CD14-positive monocyte (primary cell): Measurements from ENCODE around the gene RTP5. TPM values are rescaled to one million over a fixed set of nuclear protein-coding genes. Genes with fewer than 3 reads are reported as not detected.

ENCODE experiments used
- DNase-seq, 3 donors: peaks; one replicate each; pipeline ENCODE4 v3.0.0-alpha.2; 2011 to 2022
- H2AFZ ChIP-seq: 2 replicates; pipeline ENCODE4 v1.6.0; 2012; ENCODE audit warnings: mild to moderate bottlenecking, low read depth, low read length, inconsistent platforms; ENCODE audit not compliant: insufficient read depth, poor library complexity, severe bottlenecking
- H3K27ac ChIP-seq, 2 donors: 1 replicate in 1 of 2; 2 replicates in 1 of 2; pipeline ENCODE4 v1.5.1; 2012 to 2013; ENCODE audit warnings: low read length in 2 of 2, control low read depth in 1 of 2, inconsistent platforms in 1 of 2, low read depth in 1 of 2, mild to moderate bottlenecking in 1 of 2
- H3K27me3 ChIP-seq, 2 donors: one replicate each; pipeline versions ENCODE4 v1.6.0 to v1.6.1; 2011 to 2013; ENCODE audit warnings: low read length in 2 of 2; ENCODE audit not compliant: control insufficient read depth in 2 of 2, insufficient read depth in 2 of 2
- H3K36me3 ChIP-seq, 2 donors: replicated peaks in 1 of 2; 1 replicate in 1 of 2; 2 replicates in 1 of 2; pipeline versions ENCODE4 v1.5.1 to v1.6.1; 2012 to 2013; ENCODE audit warnings: low read length in 2 of 2, control low read depth in 1 of 2, inconsistent platforms in 1 of 2, mild to moderate bottlenecking in 1 of 2; ENCODE audit not compliant: insufficient read depth in 2 of 2, control insufficient read depth in 1 of 2
- H3K4me1 ChIP-seq, 2 donors: 1 replicate in 1 of 2; 2 replicates in 1 of 2; pipeline versions ENCODE4 v1.5.1 to v1.6.1; 2012 to 2013; ENCODE audit warnings: low read length in 2 of 2, control low read depth in 1 of 2, inconsistent platforms in 1 of 2, mild to moderate bottlenecking in 1 of 2, moderate library complexity in 1 of 2; ENCODE audit not compliant: insufficient read depth in 2 of 2, control insufficient read depth in 1 of 2
- H3K4me2 ChIP-seq: replicated peaks from 2 replicates; pipeline ENCODE3; 2012; ENCODE audit warnings: low read length, moderate library complexity, mild to moderate bottlenecking; ENCODE audit not compliant: poor library complexity, severe bottlenecking; ENCODE audit errors: extremely low read depth
- H3K4me3 ChIP-seq, 3 experiments: fragments of 200-600 bp in 1 of 3; sonication (generic) in 1 of 3; replicated peaks in 1 of 3; 1 replicate in 2 of 3; 2 replicates in 1 of 3; pipeline ENCODE4 v1.5.1; 2011 to 2013; ENCODE audit warnings: low read length in 3 of 3, mild to moderate bottlenecking in 3 of 3, control low read depth in 2 of 3, low read depth in 2 of 3, inconsistent platforms in 1 of 3, moderate library complexity in 1 of 3
- H3K79me2 ChIP-seq: 2 replicates; pipeline ENCODE4 v1.6.0; 2012; ENCODE audit warnings: mild to moderate bottlenecking, control low read depth, inconsistent platforms, low read length, moderate library complexity; ENCODE audit not compliant: insufficient read depth
- H3K9ac ChIP-seq: 2 replicates; pipeline ENCODE4 v1.6.0; 2017; ENCODE audit warnings: low read length, mild to moderate bottlenecking; ENCODE audit not compliant: insufficient read depth, poor library complexity, severe bottlenecking
- H3K9me3 ChIP-seq, 2 donors: replicated peaks in 1 of 2; 1 replicate in 1 of 2; 2 replicates in 1 of 2; pipeline versions ENCODE4 v1.5.1 to v1.6.1; 2012 to 2013; ENCODE audit warnings: low read length in 2 of 2, control low read depth in 1 of 2; ENCODE audit not compliant: control insufficient read depth in 1 of 2, insufficient read depth in 1 of 2
- H4K20me1 ChIP-seq: 2 replicates; pipeline ENCODE4 v1.6.0; 2012; ENCODE audit warnings: mild to moderate bottlenecking, low read length, control low read depth, moderate library complexity; ENCODE audit not compliant: insufficient read depth
- H3K27ac Mint-ChIP-seq, 7 donors: one replicate each; pipeline ENCODE4 v1.8.0; 2020; ENCODE audit warnings: mild to moderate bottlenecking in 7 of 7, mixed read lengths in 7 of 7, moderate library complexity in 6 of 7, inconsistent platforms in 2 of 7
- H3K27me3 Mint-ChIP-seq, 3 donors: one replicate each; pipeline ENCODE4 v1.8.0; 2021 to 2022; ENCODE audit warnings: low read depth in 3 of 3, mild to moderate bottlenecking in 3 of 3, mixed read lengths in 3 of 3, moderate library complexity in 3 of 3, inconsistent platforms in 1 of 3
- H3K36me3 Mint-ChIP-seq, 2 donors: one replicate each; pipeline ENCODE4 v1.8.0; 2020; ENCODE audit warnings: mixed read lengths in 2 of 2, inconsistent platforms in 1 of 2, mild to moderate bottlenecking in 1 of 2
- H3K4me1 Mint-ChIP-seq: one replicate; pipeline ENCODE4 v1.8.0; 2020; ENCODE audit warnings: mild to moderate bottlenecking, mixed read lengths
- H3K4me3 Mint-ChIP-seq, 2 donors: one replicate each; pipeline ENCODE4 v1.8.0; 2020; ENCODE audit warnings: mild to moderate bottlenecking in 2 of 2, mixed read lengths in 2 of 2, moderate library complexity in 1 of 2
- H3K9me3 Mint-ChIP-seq, 7 donors: one replicate each; pipeline ENCODE4 v1.8.0; 2020 to 2022; ENCODE audit warnings: mixed read lengths in 7 of 7, mild to moderate bottlenecking in 6 of 7, moderate library complexity in 6 of 7, inconsistent platforms in 2 of 7
- WGBS: methylation state at CpG from one replicate; pipeline ENCODE4 v1.1.5; 2013; ENCODE audit warnings: missing lambda C conversion rate; ENCODE audit not compliant: insufficient coverage; 5-methylcytosine and 5-hydroxymethylcytosine counted together
- intact Hi-C, 2 donors: fragments of 100-400 bp; cut with micrococcal nuclease; formaldehyde crosslinking; loops; one replicate each; pipeline versions ENCODE4 v1.15.0 to v1.15.1; 2023
- polyA plus RNA-seq, 3 donors: library from polyadenylated mRNA; depleted of rRNA in 1 of 3; unstranded in 2 of 3; stranded (reverse) in 1 of 3; fragments of 300-500 nt in 2 of 3; fragments of >200 nt in 1 of 3; fragmentation: Illumina TruSeq in 2 of 3; gene quantifications; 1 replicate in 2 of 3; 2 replicates in 1 of 3; pipeline ENCODE4 v1.2.3, GENCODE V29; 2012 to 2021
- TF ChIP-seq, protein P1 (sequence below): fragments of 200-600 bp; IDR thresholded peaks from one replicate; pipeline ENCODE4 v1.8.0; 2022; ENCODE audit warnings: antibody characterized with exemption, mild to moderate bottlenecking

The RTP5 gene
- polyA plus RNA-seq, 3 donors: 0.03 TPM; not detected in 2

DNA sequence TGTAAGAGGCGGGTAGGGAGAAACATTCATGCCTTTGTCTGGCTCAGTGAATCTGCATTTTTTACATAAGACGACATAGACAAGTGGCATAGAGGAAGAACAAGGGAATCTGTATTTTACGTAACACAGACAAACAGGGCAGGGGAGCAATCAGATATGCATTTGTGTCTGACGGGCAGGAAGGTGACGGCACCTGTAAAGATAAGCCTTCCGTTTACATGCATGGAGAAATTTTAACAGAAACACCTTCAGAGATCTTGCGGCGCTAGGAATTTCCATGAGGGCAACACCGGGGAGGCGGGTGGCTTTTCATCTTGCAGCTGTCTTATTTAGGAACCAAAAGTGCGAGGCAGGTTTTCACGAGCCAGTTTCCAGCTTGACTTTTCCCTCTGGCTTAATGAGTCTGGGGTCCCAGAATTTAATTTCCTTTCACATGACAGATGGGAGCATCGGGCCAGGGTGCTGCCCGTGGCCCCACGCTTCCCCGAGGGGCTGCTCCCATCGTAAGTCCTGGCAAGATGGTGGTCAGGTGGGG is 42.6 kb downstream of the RTP5 start:
- H3K9me3 ChIP-seq: peaks cover 7 to 40% of the 10 kb centered on the region in 2 donors
- Mint-ChIP-seq H3K27me3 (peaks cover under 1 to 3% (median 1%) of the 10 kb centered on the region in 3 donors), H3K4me3 (no peak overlapping the region), H3K27ac (no peak overlapping the region), H3K9me3 (peaks cover 16 to 43% (median 24%) of the 10 kb centered on the region in 7 donors), H3K36me3 (peaks cover 2 to 8% of the 10 kb centered on the region in 2 donors), H3K4me1 (no peaks in the 10 kb centered on the region)
- WGBS: 95% methylated on average over 11 of the region's 17 CpGs
- no peak overlapping the region for H3K27ac ChIP-seq
- H3K36me3 ChIP-seq: no peaks in the 10 kb centered on the region
- H3K27me3 ChIP-seq: no peaks in the 10 kb centered on the region
- no peak for DNase-seq
- TF ChIP-seq, protein P1, sequence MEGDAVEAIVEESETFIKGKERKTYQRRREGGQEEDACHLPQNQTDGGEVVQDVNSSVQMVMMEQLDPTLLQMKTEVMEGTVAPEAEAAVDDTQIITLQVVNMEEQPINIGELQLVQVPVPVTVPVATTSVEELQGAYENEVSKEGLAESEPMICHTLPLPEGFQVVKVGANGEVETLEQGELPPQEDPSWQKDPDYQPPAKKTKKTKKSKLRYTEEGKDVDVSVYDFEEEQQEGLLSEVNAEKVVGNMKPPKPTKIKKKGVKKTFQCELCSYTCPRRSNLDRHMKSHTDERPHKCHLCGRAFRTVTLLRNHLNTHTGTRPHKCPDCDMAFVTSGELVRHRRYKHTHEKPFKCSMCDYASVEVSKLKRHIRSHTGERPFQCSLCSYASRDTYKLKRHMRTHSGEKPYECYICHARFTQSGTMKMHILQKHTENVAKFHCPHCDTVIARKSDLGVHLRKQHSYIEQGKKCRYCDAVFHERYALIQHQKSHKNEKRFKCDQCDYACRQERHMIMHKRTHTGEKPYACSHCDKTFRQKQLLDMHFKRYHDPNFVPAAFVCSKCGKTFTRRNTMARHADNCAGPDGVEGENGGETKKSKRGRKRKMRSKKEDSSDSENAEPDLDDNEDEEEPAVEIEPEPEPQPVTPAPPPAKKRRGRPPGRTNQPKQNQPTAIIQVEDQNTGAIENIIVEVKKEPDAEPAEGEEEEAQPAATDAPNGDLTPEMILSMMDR: no peak
- H3K79me2 ChIP-seq: no peaks in the 10 kb centered on the region
- no peak overlapping the region for H3K9ac ChIP-seq
- intact Hi-C loops: no loop called here
- H2AFZ ChIP-seq: no peak overlapping the region
- H3K4me3 ChIP-seq: no peak overlapping the region
- no peaks in the 10 kb centered on the region for H4K20me1 ChIP-seq
- H3K4me1 ChIP-seq: no peaks in the 10 kb centered on the region
- no peak overlapping the region for H3K4me2 ChIP-seq

DNA sequence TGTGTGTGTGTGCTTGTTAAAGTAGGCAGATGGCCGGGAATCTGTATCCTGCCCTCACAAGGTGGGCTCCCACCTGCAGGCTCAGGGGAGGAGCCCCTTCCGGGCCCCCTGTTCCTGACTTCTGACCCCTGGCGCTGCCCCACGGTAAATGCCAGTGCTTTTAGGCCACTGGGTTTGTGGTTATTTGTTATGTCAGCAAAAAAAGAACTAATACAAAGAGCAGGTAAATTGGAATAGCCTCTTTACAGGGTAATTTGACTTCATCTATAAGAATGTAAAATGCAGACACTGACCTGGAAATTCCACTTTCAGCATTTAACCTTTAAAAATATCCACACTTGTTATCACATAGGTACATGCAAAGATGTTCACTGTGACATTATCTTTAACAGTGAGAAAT is 44.2 kb downstream of the RTP5 start:
- H3K4me2 ChIP-seq: no peak overlapping the region
- H3K4me3 ChIP-seq: no peak overlapping the region
- WGBS: 100% methylated on average over 1 of the region's 4 CpGs
- TF ChIP-seq, protein P1: no peak
- no peaks in the 10 kb centered on the region for H3K4me1 ChIP-seq
- Mint-ChIP-seq H3K27ac (no peak overlapping the region), H3K4me3 (no peak overlapping the region), H3K36me3 (peaks cover 2 to 8% of the 10 kb centered on the region in 2 donors), H3K4me1 (no peaks in the 10 kb centered on the region), H3K9me3 (peaks cover 14 to 39% (median 22%) of the 10 kb centered on the region in 7 donors), H3K27me3 (peaks cover 1 to 2% (median 2%) of the 10 kb centered on the region in 3 donors)
- no peaks in the 10 kb centered on the region for H3K79me2 ChIP-seq
- H3K36me3 ChIP-seq: no peaks in the 10 kb centered on the region
- no peak overlapping the region for H3K27ac ChIP-seq
- no peaks in the 10 kb centered on the region for H3K27me3 ChIP-seq
- no peak for DNase-seq
- no peak overlapping the region for H2AFZ ChIP-seq
- intact Hi-C loops: no loop called here
- no peak overlapping the region for H3K9ac ChIP-seq
- H3K9me3 ChIP-seq: peaks cover 7 to 38% of the 10 kb centered on the region in 2 donors
- H4K20me1 ChIP-seq: no peaks in the 10 kb centered on the region
